GM13976 (cell line): ENCODE measurements around the gene ADAMTS14.

Experiments
- DNase-seq: peaks from one replicate; pipeline ENCODE4 v3.0.0; 2012; ENCODE audit warnings: low spot score
- CTCF ChIP-seq: IDR thresholded peaks from 2 replicates; pipeline ENCODE4 v1.5.1; 2012; ENCODE audit warnings: borderline replicate concordance, mild to moderate bottlenecking; ENCODE audit not compliant: insufficient read depth; ENCODE audit errors: extremely low read depth, missing control alignments, control extremely low read depth
- in situ Hi-C: fragments of 300-500 bp; cut with MboI; formaldehyde crosslinking; loops from one replicate; pipeline ENCODE4 v1.12.0; 2022; ENCODE audit warnings: low sequenced_read_pairs, mixed read lengths, inconsistent platforms; ENCODE audit not compliant: unreplicated experiment

Gene ADAMTS14

GRCh38 chr10:70730955-70731354 lies 58.6 kb downstream of the ADAMTS14 start:
- no peak for DNase-seq
- in situ Hi-C loops, result no loop called here

GRCh38 chr10:70732569-70732968 lies 60.3 kb downstream of the ADAMTS14 start:
- in situ Hi-C loops, result no loop called here
- DNase-seq, result no peak
- TF ChIP-seq CTCF, result no peak

More at GRCh38 chr10:70730955-70731354, 58.6 kb downstream of the ADAMTS14 start:
- no peak for TF ChIP-seq CTCF

- in situ Hi-C loops, result no loop called here
- DNase-seq, result no peak
- no peak for TF ChIP-seq CTCF
Observed at GRCh38 chr10:70733051-70733450, 60.7 kb downstream of the ADAMTS14 start.

- no peak for DNase-seq
- in situ Hi-C loops, result no loop called here
- no peak for TF ChIP-seq CTCF
Observed at GRCh38 chr10:70735161-70735560, 62.9 kb downstream of the ADAMTS14 start.

- TF ChIP-seq CTCF, result no peak
- DNase-seq, result no peak
- in situ Hi-C loops, result no loop called here
Observed at GRCh38 chr10:70736525-70736924, 64.2 kb downstream of the ADAMTS14 start.

- DNase-seq, result no peak
- in situ Hi-C loops, result no loop called here
- TF ChIP-seq CTCF, result no peak
Observed at GRCh38 chr10:70737250-70737649, 64.9 kb downstream of the ADAMTS14 start.

GRCh38 chr10:70738006-70738760 lies 65.9 kb downstream of the ADAMTS14 start:
- in situ Hi-C loops, result no loop called here
- no peak for TF ChIP-seq CTCF
- DNase-seq, result no peak
